Liver (tissue), 9 donors: Measurements from ENCODE around the gene GNAI2. TPM values are rescaled to one million over a fixed set of nuclear protein-coding genes. Genes with fewer than 3 reads are reported as not detected.

Source experiments
- DNase-seq: peaks from one replicate; pipeline ENCODE4 v3.0.0-alpha.2; 2017; ENCODE audit warnings: low spot score
- H3K27ac ChIP-seq, 2 donors: one replicate each; pipeline ENCODE4 v1.7.0; 2013; ENCODE audit warnings: inconsistent platforms in 2 of 2, low read length in 2 of 2, control low read depth in 1 of 2, low read depth in 1 of 2, mild to moderate bottlenecking in 1 of 2
- H3K27me3 ChIP-seq, 4 donors: one replicate each; pipeline versions ENCODE4 v1.6.1 to v1.7.0; 2013; ENCODE audit warnings: low read length in 3 of 4, inconsistent platforms in 1 of 4, mild to moderate bottlenecking in 1 of 4, moderate library complexity in 1 of 4; ENCODE audit not compliant: control insufficient read depth in 4 of 4, insufficient read depth in 4 of 4
- H3K36me3 ChIP-seq, 4 donors: one replicate each; pipeline versions ENCODE4 v1.6.1 to v1.7.0; 2013; ENCODE audit warnings: low read length in 3 of 4, mild to moderate bottlenecking in 3 of 4, low read depth in 1 of 4, moderate library complexity in 1 of 4; ENCODE audit not compliant: control insufficient read depth in 4 of 4, insufficient read depth in 3 of 4
- H3K4me1 ChIP-seq, 4 donors: one replicate each; pipeline versions ENCODE4 v1.6.1 to v1.7.0; 2013; ENCODE audit warnings: low read length in 3 of 4, mild to moderate bottlenecking in 3 of 4, moderate library complexity in 1 of 4; ENCODE audit not compliant: control insufficient read depth in 4 of 4, insufficient read depth in 4 of 4
- H3K4me3 ChIP-seq, 3 donors: one replicate each; pipeline versions ENCODE4 v1.6.1 to v1.7.0; 2013; ENCODE audit warnings: low read length in 3 of 3, control low read depth in 1 of 3, low read depth in 1 of 3, mild to moderate bottlenecking in 1 of 3
- H3K9ac ChIP-seq, 2 donors: one replicate each; pipeline ENCODE4 v1.7.0; 2013; ENCODE audit warnings: low read length in 2 of 2, mild to moderate bottlenecking in 2 of 2, moderate library complexity in 2 of 2, control low read depth in 1 of 2, low read depth in 1 of 2
- H3K9me3 ChIP-seq, 4 donors: one replicate each; pipeline versions ENCODE4 v1.6.1 to v1.7.0; 2013; ENCODE audit warnings: low read length in 3 of 4; ENCODE audit not compliant: control insufficient read depth in 4 of 4
- ATF3 ChIP-seq: IDR thresholded peaks from 2 replicates; pipeline ENCODE4 v1.6.1; 2016; ENCODE audit warnings: antibody characterized with exemption
- CTCF ChIP-seq: fragments of 150-350 bp; IDR thresholded peaks from 2 replicates; pipeline ENCODE4 v1.5.1; 2017; ENCODE audit warnings: improper control_type of control experiment, low read depth, low read length; ENCODE audit not compliant: missing input control
- EGR1 ChIP-seq, 2 donors: IDR thresholded peaks; 2 replicates each; pipeline ENCODE4 v1.6.1; 2016 to 2018; ENCODE audit warnings: antibody characterized with exemption in 2 of 2, low read depth in 2 of 2
- FOXA1 ChIP-seq: IDR thresholded peaks from 2 replicates; pipeline ENCODE4 v1.6.1; 2016; ENCODE audit warnings: antibody characterized with exemption
- FOXA2 ChIP-seq: IDR thresholded peaks from 2 replicates; pipeline ENCODE4 v1.6.1; 2016; ENCODE audit warnings: antibody characterized with exemption
- GABPA ChIP-seq, 2 donors: IDR thresholded peaks in 1 of 2; conservative IDR thresholded peaks in 1 of 2; 2 replicates each; pipeline ENCODE4 v1.6.1; 2016; ENCODE audit warnings: antibody characterized with exemption in 2 of 2, mild to moderate bottlenecking in 1 of 2, moderate library complexity in 1 of 2
- HNF4A ChIP-seq, 2 donors: conservative IDR thresholded peaks; 2 replicates each; pipeline ENCODE4 v1.6.1; 2016; ENCODE audit warnings: antibody characterized with exemption in 2 of 2, mild to moderate bottlenecking in 2 of 2
- JUND ChIP-seq, 2 donors: IDR thresholded peaks; 2 replicates each; pipeline ENCODE4 v1.6.1; 2016; ENCODE audit warnings: antibody characterized with exemption in 2 of 2
- NR2F2 ChIP-seq: IDR thresholded peaks from 2 replicates; pipeline ENCODE4 v1.6.1; 2016; ENCODE audit warnings: antibody characterized with exemption
- RAD21 ChIP-seq, 2 donors: IDR thresholded peaks; 2 replicates each; pipeline ENCODE4 v1.6.1; 2016; ENCODE audit warnings: antibody characterized with exemption in 2 of 2, mild to moderate bottlenecking in 2 of 2
- RXRA ChIP-seq, 2 donors: IDR thresholded peaks; 2 replicates each; pipeline ENCODE4 v1.6.1; 2017 to 2018; ENCODE audit warnings: antibody characterized with exemption in 2 of 2, mild to moderate bottlenecking in 1 of 2
- SP1 ChIP-seq: IDR thresholded peaks from 2 replicates; pipeline ENCODE4 v1.6.1; 2018; ENCODE audit warnings: antibody characterized with exemption, mild to moderate bottlenecking
- TAF1 ChIP-seq: conservative IDR thresholded peaks from 2 replicates; pipeline ENCODE4 v1.6.1; 2016; ENCODE audit warnings: antibody characterized with exemption, mild to moderate bottlenecking
- YY1 ChIP-seq: IDR thresholded peaks from 2 replicates; pipeline ENCODE4 v1.6.1; 2016; ENCODE audit warnings: antibody characterized with exemption, mild to moderate bottlenecking
- WGBS: extraction: QIAGEN DNeasy Blood & Tissue Kit; methylation state at CpG from one replicate; pipeline ENCODE4 v1.1.7; 2013; 5-methylcytosine and 5-hydroxymethylcytosine counted together
- polyA plus RNA-seq, 2 donors: library from polyadenylated mRNA; stranded (reverse) in 1 of 2; unstranded in 1 of 2; fragments of 200-250 nt in 1 of 2; fragments of >200 nt in 1 of 2; fragmentation: Nextera tagmentation in 1 of 2; extraction: Ambion mirVana in 1 of 2; gene quantifications; one replicate each; pipeline versions ENCODE4 v1.2.1 to v1.2.3, GENCODE V29; 2013 to 2015
- total RNA-seq, 2 donors: library from RNA; depleted of rRNA; stranded (reverse); fragments of >200 nt; gene quantifications; one replicate each; pipeline ENCODE4 v1.2.3, GENCODE V29; 2014
- TF ChIP-seq, protein P1 (sequence below): IDR thresholded peaks from 2 replicates; pipeline ENCODE4 v1.6.1; 2016; ENCODE audit warnings: antibody characterized with exemption
- TF ChIP-seq, protein P2 (sequence below): IDR thresholded peaks from 2 replicates; pipeline ENCODE4 v1.6.1; 2016; ENCODE audit warnings: antibody characterized with exemption
- TF ChIP-seq, protein P3 (sequence below): IDR thresholded peaks from 2 replicates; pipeline ENCODE4 v1.6.1; 2016; ENCODE audit warnings: antibody characterized with exemption, mild to moderate bottlenecking
- donor health status: healthy.
- donor health status: healthy.
- donor health status: healthy.
- donor health status: healthy.
- donor health status: healthy.

The GNAI2 gene
- total and polyA plus RNA-seq, 4 donors: 58.3 to 86.3 (median 62.3) TPM

- Histone ChIP-seq H3K9ac (no peak overlapping the region), H3K36me3 (no peaks in the 10 kb centered on the region), H3K4me1 (peaks cover 3 to 41% (median 19%) of the 10 kb centered on the region in 4 donors), H3K27me3 (peaks cover 0 to 2% (median 0%) of the 10 kb centered on the region in 4 donors), H3K9me3 (no peaks in the 10 kb centered on the region), H3K27ac (no peak overlapping the region), H3K4me3 (no peak overlapping the region)
- no peak for DNase-seq
- TF ChIP-seq FOXA2: no peak
- no peak for TF ChIP-seq JUND (IDR thresholded peaks at IDR 0.05)
- no peak for TF ChIP-seq EGR1 (IDR thresholded peaks at IDR 0.05; ENCODE audit: low read depth in 2 of 2)
- TF ChIP-seq YY1: no peak
- TF ChIP-seq RXRA (IDR thresholded peaks at IDR 0.05): no peak
- TF ChIP-seq, protein P1, sequence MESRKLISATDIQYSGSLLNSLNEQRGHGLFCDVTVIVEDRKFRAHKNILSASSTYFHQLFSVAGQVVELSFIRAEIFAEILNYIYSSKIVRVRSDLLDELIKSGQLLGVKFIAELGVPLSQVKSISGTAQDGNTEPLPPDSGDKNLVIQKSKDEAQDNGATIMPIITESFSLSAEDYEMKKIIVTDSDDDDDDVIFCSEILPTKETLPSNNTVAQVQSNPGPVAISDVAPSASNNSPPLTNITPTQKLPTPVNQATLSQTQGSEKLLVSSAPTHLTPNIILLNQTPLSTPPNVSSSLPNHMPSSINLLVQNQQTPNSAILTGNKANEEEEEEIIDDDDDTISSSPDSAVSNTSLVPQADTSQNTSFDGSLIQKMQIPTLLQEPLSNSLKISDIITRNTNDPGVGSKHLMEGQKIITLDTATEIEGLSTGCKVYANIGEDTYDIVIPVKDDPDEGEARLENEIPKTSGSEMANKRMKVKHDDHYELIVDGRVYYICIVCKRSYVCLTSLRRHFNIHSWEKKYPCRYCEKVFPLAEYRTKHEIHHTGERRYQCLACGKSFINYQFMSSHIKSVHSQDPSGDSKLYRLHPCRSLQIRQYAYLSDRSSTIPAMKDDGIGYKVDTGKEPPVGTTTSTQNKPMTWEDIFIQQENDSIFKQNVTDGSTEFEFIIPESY: no peak
- TF ChIP-seq HNF4A (conservative IDR thresholded peaks at IDR 0.05): no peak
- TF ChIP-seq GABPA (IDR thresholded peaks at IDR 0.05 in 1 of 2, conservative IDR thresholded peaks at IDR 0.05 in 1 of 2): no peak
- no peak for TF ChIP-seq SP1
- no peak for TF ChIP-seq NR2F2
- no peak for TF ChIP-seq TAF1
- TF ChIP-seq RAD21 (IDR thresholded peaks at IDR 0.05): no peak
- TF ChIP-seq FOXA1: no peak
- TF ChIP-seq, protein P2, sequence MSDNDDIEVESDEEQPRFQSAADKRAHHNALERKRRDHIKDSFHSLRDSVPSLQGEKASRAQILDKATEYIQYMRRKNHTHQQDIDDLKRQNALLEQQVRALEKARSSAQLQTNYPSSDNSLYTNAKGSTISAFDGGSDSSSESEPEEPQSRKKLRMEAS: no peak
- no peak for TF ChIP-seq ATF3
- TF ChIP-seq CTCF: no peak
- TF ChIP-seq, protein P3, sequence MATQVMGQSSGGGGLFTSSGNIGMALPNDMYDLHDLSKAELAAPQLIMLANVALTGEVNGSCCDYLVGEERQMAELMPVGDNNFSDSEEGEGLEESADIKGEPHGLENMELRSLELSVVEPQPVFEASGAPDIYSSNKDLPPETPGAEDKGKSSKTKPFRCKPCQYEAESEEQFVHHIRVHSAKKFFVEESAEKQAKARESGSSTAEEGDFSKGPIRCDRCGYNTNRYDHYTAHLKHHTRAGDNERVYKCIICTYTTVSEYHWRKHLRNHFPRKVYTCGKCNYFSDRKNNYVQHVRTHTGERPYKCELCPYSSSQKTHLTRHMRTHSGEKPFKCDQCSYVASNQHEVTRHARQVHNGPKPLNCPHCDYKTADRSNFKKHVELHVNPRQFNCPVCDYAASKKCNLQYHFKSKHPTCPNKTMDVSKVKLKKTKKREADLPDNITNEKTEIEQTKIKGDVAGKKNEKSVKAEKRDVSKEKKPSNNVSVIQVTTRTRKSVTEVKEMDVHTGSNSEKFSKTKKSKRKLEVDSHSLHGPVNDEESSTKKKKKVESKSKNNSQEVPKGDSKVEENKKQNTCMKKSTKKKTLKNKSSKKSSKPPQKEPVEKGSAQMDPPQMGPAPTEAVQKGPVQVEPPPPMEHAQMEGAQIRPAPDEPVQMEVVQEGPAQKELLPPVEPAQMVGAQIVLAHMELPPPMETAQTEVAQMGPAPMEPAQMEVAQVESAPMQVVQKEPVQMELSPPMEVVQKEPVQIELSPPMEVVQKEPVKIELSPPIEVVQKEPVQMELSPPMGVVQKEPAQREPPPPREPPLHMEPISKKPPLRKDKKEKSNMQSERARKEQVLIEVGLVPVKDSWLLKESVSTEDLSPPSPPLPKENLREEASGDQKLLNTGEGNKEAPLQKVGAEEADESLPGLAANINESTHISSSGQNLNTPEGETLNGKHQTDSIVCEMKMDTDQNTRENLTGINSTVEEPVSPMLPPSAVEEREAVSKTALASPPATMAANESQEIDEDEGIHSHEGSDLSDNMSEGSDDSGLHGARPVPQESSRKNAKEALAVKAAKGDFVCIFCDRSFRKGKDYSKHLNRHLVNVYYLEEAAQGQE: no peak
- 22% methylated on average over 65 of the region's 65 CpGs for WGBS
Observed at GRCh38 chr3:50275141-50275995, 39.4 kb downstream of the GNAI2 start.
